GM12878 (cell line): ENCODE data around the gene SHH.

ENCODE experiments used
- EZH2 ChIP-seq: IDR thresholded peaks from 2 replicates; pipeline ENCODE4 v1.6.1; 2012; ENCODE audit warnings: low read depth, mild to moderate bottlenecking, control low read depth, inconsistent platforms, low read length, borderline replicate concordance; ENCODE audit not compliant: control insufficient read depth
- KAT2A ChIP-seq: conservative IDR thresholded peaks from 2 replicates; pipeline ENCODE4 v1.6.1; 2011; ENCODE audit warnings: low read depth, low read length; ENCODE audit not compliant: control insufficient read depth
- POLR2A ChIP-seq: IDR thresholded peaks from 2 replicates; pipeline ENCODE4 v1.6.1; 2011; ENCODE audit warnings: low read depth, mild to moderate bottlenecking, low read length
- ZNF274 ChIP-seq: IDR thresholded peaks from one replicate; pipeline ENCODE4 v1.8.0; 2011; ENCODE audit not compliant: insufficient read length, insufficient read depth

- TF ChIP-seq ZNF274, result no peak
- no peak for TF ChIP-seq KAT2A
- no peak for TF ChIP-seq POLR2A
- no peak for TF ChIP-seq EZH2
Observed at GRCh38 chr7:155844019-155844453, 31.8 kb upstream of the SHH start.
